Measurements from ENCODE around the gene ZFP82. TPM values are rescaled to one million over a fixed set of nuclear protein-coding genes. Genes with fewer than 3 reads are reported as not detected.

ZFP82 gene
- total RNA-seq, 1 donor from 2014 or later, result 3.1 TPM

DNA sequence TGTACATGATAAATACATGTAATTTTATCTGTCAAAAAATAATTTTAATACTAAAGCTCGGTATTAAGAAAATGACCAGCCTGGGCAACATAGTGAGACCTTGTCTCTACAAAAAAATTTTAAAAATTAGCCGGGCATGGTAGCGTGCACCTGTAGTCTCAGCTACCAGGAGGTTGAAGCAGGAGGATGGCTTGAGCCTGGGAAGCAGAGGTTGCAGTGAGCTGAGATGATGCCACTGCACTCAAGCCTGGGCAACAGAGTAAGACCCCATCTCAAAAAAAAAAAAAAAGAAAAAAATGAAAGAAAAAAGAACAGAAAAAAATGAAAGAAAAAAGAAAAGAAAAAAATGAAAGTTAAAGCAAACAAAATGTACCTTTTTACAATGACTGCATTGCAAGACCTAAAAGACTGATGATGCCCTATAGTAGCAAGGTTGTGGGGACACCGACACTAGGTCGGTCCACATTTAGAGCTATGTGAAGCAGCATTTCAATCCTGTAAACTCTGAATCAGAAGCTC is 44.7 kb downstream of the ZFP82 start:
- no peak for DNase-seq (ENCODE audit: low spot score)

DNA sequence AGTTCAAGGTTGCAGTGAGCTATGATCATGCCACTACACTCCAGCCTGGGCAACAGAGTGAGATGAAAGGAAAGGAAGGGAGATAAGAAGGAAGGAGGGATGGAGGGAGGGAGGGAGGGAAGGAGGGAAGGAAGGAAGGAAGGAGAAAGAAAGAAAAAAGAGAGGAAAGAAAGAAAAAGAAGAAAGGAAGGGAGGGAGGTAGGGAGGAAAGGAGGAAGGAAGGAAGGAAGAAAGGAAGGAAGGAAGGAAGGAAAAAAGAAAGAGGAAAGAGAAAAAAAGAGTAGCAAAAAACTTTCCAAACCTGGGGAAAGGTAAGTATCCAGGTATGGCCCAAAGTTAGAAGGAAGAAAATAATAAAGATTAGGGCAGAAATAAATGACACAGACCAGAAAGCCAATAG is 46.6 kb downstream of the ZFP82 start:
- no peak for DNase-seq (ENCODE audit: low spot score)

DNA sequence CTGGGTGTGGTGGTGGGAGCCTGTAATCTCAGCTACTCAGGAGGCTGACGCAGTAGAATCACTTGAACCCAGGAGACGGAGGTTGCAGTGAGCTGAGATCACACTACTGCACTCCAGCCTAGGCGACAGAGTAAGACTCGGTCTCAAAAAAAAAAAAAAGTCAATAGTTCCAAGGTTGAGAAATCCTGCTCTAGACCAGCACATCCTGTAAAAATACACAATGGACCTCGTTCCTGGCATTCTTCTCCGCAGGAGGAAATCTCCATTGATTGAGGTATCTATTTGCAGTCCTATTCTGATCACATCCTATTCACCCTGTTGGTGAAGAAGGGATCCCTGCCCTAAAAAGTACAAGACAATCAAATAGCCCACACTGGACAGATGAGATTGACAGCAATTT is 54.6 kb downstream of the ZFP82 start:
- no peak for DNase-seq (ENCODE audit: low spot score)

Other genes starting within 250 kb of the ZFP82 start
- 3.6 TPM for gene ZNF565, start 204.0 kb downstream of the ZFP82 start, total RNA-seq
- 40.3 TPM for gene ZNF146, start 203.5 kb downstream of the ZFP82 start, total RNA-seq
- gene ZFP14, start 39.4 kb downstream of the ZFP82 start, total RNA-seq, result 3.4 TPM
- gene ZNF566, start 70.9 kb upstream of the ZFP82 start, total RNA-seq, result 12.7 TPM
- gene ZNF260, start 109.6 kb upstream of the ZFP82 start, total RNA-seq, result 7.2 TPM
- gene ZNF529, start 154.6 kb upstream of the ZFP82 start, total RNA-seq, result 7.4 TPM
- 6.0 TPM for gene ZNF382, start 186.7 kb upstream of the ZFP82 start, total RNA-seq
- gene ZNF461, start 248.2 kb upstream of the ZFP82 start, total RNA-seq, result 5.2 TPM